ENCODE results near the gene ZGLP1.

The ZGLP1 gene

DNA sequence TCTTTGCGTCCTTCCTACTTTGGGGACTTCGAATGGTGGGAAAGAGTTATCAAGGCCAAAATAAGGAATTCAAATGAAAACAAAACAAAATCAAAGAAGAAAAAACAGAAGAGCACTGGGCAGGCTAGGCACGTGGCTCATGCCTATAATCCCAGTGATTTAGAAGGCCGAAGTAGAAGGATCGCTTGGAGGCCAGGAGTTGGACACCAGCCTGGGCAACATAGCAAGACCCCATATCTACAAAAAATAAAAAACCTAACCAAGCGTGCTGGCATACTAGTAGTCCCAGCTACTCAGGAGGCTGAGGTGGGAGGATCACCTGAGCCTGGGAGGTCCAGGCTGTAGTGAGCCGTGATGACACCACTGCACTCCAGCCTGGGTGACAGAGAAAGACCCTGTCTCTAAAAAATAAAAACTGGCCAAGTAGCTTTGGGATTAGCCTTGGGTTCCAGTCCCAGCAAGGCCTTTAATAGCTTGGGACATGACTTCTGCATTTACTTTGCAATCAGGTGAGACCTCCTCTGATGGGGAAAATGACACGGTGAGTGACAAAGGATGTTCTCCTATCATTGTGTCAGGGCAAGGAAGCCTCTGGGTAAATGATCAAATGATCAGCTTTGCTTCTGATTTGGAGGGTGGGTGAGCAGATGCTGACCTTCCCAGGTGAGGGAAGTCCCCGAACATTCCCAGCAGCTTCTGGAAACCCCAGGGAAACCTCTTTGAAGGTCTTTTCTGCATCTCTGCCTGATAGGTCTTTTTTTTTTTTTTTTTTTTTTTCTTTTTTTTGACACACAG lies 31.6 kb downstream of the ZGLP1 start:
- Histone ChIP-seq H3K4me3 (ENCODE audit: low read length) (no peak overlapping the region), H3K4me1 (ENCODE audit: control insufficient read depth, insufficient read depth, low read length) (no peaks in the 10 kb centered on the region), H3K36me3 (ENCODE audit: control insufficient read depth, insufficient read depth, low read length) (no peaks in the 10 kb centered on the region), H3K27ac (ENCODE audit: low read depth, low read length) (no peak overlapping the region), H3K9ac (ENCODE audit: low read length) (no peak overlapping the region), H3K27me3 (ENCODE audit: control insufficient read depth, insufficient read depth, low read length) (no peaks in the 10 kb centered on the region)

- no peaks in the 10 kb centered on the region for H3K4me1 ChIP-seq (ENCODE audit: control insufficient read depth, insufficient read depth, low read length)
- no peaks in the 10 kb centered on the region for H3K27me3 ChIP-seq (ENCODE audit: control insufficient read depth, insufficient read depth, low read length)
- no peak overlapping the region for H3K27ac ChIP-seq (ENCODE audit: low read depth, low read length)
These were observed 35.0 kb downstream of the ZGLP1 start for GRCh38 chr19:10274589-10274988.

DNA sequence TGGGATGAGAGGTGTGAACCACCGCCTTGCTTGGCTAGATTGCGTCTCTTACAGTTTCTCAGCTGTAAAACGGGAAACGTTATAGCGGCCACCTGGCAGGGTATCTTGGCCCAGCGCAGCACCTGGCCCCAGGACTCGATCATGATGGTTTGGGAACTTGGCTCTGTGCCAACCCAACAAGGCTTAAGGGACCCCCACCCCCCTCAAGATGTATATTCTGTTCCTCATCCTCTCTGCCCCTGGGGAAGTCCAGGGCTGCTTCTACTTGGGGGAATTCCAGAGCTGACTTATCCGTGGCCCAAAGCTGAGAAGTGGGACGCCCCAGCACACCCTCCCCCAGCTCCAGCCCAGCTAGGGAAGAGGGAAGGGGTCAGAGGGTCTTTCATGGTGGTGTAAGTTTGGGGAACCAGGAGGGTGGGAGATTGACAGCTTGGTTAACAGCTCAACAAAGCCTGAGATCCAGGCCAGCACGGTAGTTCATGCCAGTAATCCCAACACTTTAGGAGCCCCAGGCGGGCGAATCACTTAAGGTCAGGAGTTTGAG lies 38.0 kb downstream of the ZGLP1 start:
- no peaks in the 10 kb centered on the region for H3K27me3 ChIP-seq (ENCODE audit: control insufficient read depth, insufficient read depth, low read length)
- H3K4me1 ChIP-seq (ENCODE audit: control insufficient read depth, insufficient read depth, low read length), result no peaks in the 10 kb centered on the region
- no peaks in the 10 kb centered on the region for H3K36me3 ChIP-seq (ENCODE audit: control insufficient read depth, insufficient read depth, low read length)
- H3K27ac ChIP-seq (ENCODE audit: low read depth, low read length), result peak overlapping the region; percentile 52
- peak overlapping the region; percentile 65 for H3K4me3 ChIP-seq (ENCODE audit: low read length)
- H3K9ac ChIP-seq (ENCODE audit: low read length), result no peak overlapping the region

More at GRCh38 chr19:10274589-10274988, 35.0 kb downstream of the ZGLP1 start:
- Histone ChIP-seq H3K9ac (ENCODE audit: low read length) (no peak overlapping the region), H3K4me3 (ENCODE audit: low read length) (no peak overlapping the region), H3K36me3 (ENCODE audit: control insufficient read depth, insufficient read depth, low read length) (no peaks in the 10 kb centered on the region)

- Histone ChIP-seq H3K4me1 (ENCODE audit: control insufficient read depth, insufficient read depth, low read length) (no peaks in the 10 kb centered on the region), H3K27ac (ENCODE audit: low read depth, low read length) (peak within 1 kb of the TSS; percentile 62), H3K4me3 (ENCODE audit: low read length) (peak within 1 kb of the TSS; percentile 65), H3K9ac (ENCODE audit: low read length) (peak within 1 kb of the TSS; percentile 16), H3K36me3 (ENCODE audit: control insufficient read depth, insufficient read depth, low read length) (no peaks in the 10 kb centered on the region), H3K27me3 (ENCODE audit: control insufficient read depth, insufficient read depth, low read length) (no peaks in the 10 kb centered on the region)
These were observed 38.8 kb downstream of the ZGLP1 start, which contains the start of gene ICAM1 for GRCh38 chr19:10270616-10271394. Gene ICAM1 (plus strand): TSS chr19:10271120. CDS start chr19:10271160, 40 bp downstream.

DNA sequence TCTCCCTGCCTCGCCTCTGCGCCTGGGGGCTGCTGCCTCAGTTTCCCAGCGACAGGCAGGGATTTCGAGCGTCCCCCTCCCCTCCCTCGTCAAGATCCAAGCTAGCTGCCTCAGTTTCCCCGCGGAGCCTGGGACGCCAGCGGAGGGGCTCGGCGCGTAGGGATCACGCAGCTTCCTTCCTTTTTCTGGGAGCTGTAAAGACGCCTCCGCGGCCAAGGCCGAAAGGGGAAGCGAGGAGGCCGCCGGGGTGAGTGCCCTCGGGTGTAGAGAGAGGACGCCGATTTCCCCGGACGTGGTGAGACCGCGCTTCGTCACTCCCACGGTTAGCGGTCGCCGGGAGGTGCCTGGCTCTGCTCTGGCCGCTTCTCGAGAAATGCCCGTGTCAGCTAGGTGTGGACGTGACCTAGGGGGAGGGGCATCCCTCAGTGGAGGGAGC lies 39.4 kb downstream of the ZGLP1 start:
- peak overlapping the region; percentile 65 for H3K4me3 ChIP-seq (ENCODE audit: low read length)
- peak overlapping the region; percentile 16 for H3K9ac ChIP-seq (ENCODE audit: low read length)

GRCh38 chr19:10269333-10270179 lies 40.1 kb downstream of the ZGLP1 start:
- H3K4me1 ChIP-seq (ENCODE audit: control insufficient read depth, insufficient read depth, low read length), result no peaks in the 10 kb centered on the region
- peak overlapping the region; percentile 65 for H3K4me3 ChIP-seq (ENCODE audit: low read length)
- no peak overlapping the region for H3K9ac ChIP-seq (ENCODE audit: low read length)
- no peaks in the 10 kb centered on the region for H3K36me3 ChIP-seq (ENCODE audit: control insufficient read depth, insufficient read depth, low read length)
- H3K27ac ChIP-seq (ENCODE audit: low read depth, low read length), result peak overlapping the region; percentile 58
- H3K27me3 ChIP-seq (ENCODE audit: control insufficient read depth, insufficient read depth, low read length), result no peaks in the 10 kb centered on the region

More for the DNA sequence above, 39.4 kb downstream of the ZGLP1 start:
- Histone ChIP-seq H3K4me1 (ENCODE audit: control insufficient read depth, insufficient read depth, low read length) (no peaks in the 10 kb centered on the region), H3K27ac (ENCODE audit: low read depth, low read length) (peak overlapping the region; percentile 62), H3K36me3 (ENCODE audit: control insufficient read depth, insufficient read depth, low read length) (no peaks in the 10 kb centered on the region), H3K27me3 (ENCODE audit: control insufficient read depth, insufficient read depth, low read length) (no peaks in the 10 kb centered on the region)

DNA sequence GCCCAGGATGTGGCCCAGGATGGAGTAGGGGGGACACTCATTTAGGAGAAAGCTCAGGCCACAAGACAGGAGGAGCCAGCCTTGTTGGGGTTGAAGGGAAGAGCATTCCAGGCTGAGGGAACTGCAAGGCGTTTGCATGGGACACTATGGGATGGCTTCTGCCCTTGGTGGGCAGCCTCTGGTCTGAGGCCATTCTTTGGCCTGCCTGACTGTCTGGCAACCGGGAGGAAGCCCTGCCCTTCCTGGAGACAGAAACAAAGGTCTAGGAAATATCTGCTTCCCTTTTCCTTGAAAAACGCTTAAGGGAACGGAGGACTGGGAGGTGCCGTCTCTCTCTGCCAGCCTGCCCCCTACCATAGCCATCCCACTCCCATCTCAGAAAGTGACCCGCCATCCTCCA lies 41.5 kb downstream of the ZGLP1 start:
- Histone ChIP-seq H3K9ac (ENCODE audit: low read length) (no peak overlapping the region), H3K36me3 (ENCODE audit: control insufficient read depth, insufficient read depth, low read length) (no peaks in the 10 kb centered on the region), H3K4me1 (ENCODE audit: control insufficient read depth, insufficient read depth, low read length) (no peaks in the 10 kb centered on the region), H3K27me3 (ENCODE audit: control insufficient read depth, insufficient read depth, low read length) (no peaks in the 10 kb centered on the region), H3K4me3 (ENCODE audit: low read length) (no peak overlapping the region), H3K27ac (ENCODE audit: low read depth, low read length) (no peak overlapping the region)

GRCh38 chr19:10266706-10267105 lies 42.9 kb downstream of the ZGLP1 start:
- no peaks in the 10 kb centered on the region for H3K36me3 ChIP-seq (ENCODE audit: control insufficient read depth, insufficient read depth, low read length)
- H3K9ac ChIP-seq (ENCODE audit: low read length), result no peak overlapping the region
- no peaks in the 10 kb centered on the region for H3K27me3 ChIP-seq (ENCODE audit: control insufficient read depth, insufficient read depth, low read length)
- H3K27ac ChIP-seq (ENCODE audit: low read depth, low read length), result no peak overlapping the region
- H3K4me1 ChIP-seq (ENCODE audit: control insufficient read depth, insufficient read depth, low read length), result no peaks in the 10 kb centered on the region
- no peak overlapping the region for H3K4me3 ChIP-seq (ENCODE audit: low read length)

- no peaks in the 10 kb centered on the region for H3K27me3 ChIP-seq (ENCODE audit: control insufficient read depth, insufficient read depth, low read length)
- no peaks in the 10 kb centered on the region for H3K4me1 ChIP-seq (ENCODE audit: control insufficient read depth, insufficient read depth, low read length)
- H3K9ac ChIP-seq (ENCODE audit: low read length), result no peak overlapping the region
- H3K36me3 ChIP-seq (ENCODE audit: control insufficient read depth, insufficient read depth, low read length), result peaks cover 3% of the 10 kb centered on the region
- no peak overlapping the region for H3K4me3 ChIP-seq (ENCODE audit: low read length)
- H3K27ac ChIP-seq (ENCODE audit: low read depth, low read length), result no peak overlapping the region
These were observed 46.8 kb downstream of the ZGLP1 start for GRCh38 chr19:10262771-10263170.

DNA sequence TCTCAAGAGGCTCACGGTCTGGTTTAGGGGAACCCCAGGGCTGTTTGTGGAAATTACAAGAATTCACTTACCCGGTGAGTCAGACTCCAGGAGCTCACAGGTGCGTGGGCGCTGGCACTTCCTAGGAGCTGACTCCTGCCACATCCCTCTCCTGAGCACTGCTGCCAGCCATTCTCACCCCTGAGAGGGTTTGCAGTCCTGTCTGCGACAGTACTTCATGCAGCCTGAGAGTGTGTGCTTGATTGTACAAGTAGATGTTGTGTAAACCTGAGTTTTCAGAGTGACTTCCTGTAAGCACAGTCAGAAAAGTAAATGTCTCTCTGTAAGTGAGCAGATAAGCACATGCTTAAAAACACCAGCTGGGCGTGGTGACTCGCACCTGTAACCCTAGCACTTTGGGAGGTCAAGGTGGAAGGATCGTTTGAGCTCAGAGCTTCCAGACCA lies 49.5 kb downstream of the ZGLP1 start:
- H3K4me1 ChIP-seq (ENCODE audit: control insufficient read depth, insufficient read depth, low read length), result no peaks in the 10 kb centered on the region
- H3K27ac ChIP-seq (ENCODE audit: low read depth, low read length), result no peak overlapping the region
- H3K36me3 ChIP-seq (ENCODE audit: control insufficient read depth, insufficient read depth, low read length), result peaks cover 16% of the 10 kb centered on the region
- H3K9ac ChIP-seq (ENCODE audit: low read length), result no peak overlapping the region
- H3K27me3 ChIP-seq (ENCODE audit: control insufficient read depth, insufficient read depth, low read length), result no peaks in the 10 kb centered on the region
- H3K4me3 ChIP-seq (ENCODE audit: low read length), result no peak overlapping the region

GRCh38 chr19:10259162-10259905 lies 50.3 kb downstream of the ZGLP1 start:
- Histone ChIP-seq H3K9ac (ENCODE audit: low read length) (no peak overlapping the region), H3K4me1 (ENCODE audit: control insufficient read depth, insufficient read depth, low read length) (no peaks in the 10 kb centered on the region), H3K36me3 (ENCODE audit: control insufficient read depth, insufficient read depth, low read length) (peaks cover 17% of the 10 kb centered on the region), H3K27ac (ENCODE audit: low read depth, low read length) (no peak overlapping the region), H3K4me3 (ENCODE audit: low read length) (no peak overlapping the region), H3K27me3 (ENCODE audit: control insufficient read depth, insufficient read depth, low read length) (no peaks in the 10 kb centered on the region)
